Kidney epithelial cell (primary cell): ENCODE results near the gene KHDC1. TPM values are rescaled to one million over a fixed set of nuclear protein-coding genes. Genes with fewer than 3 reads are reported as not detected.
"Not testable (repeated sequence)": the region's sequence is repeated elsewhere in the genome, so short reads cannot be mapped to it uniquely, and the experiment has no call there.

Experiments used
- DNase-seq: peaks from one replicate; pipeline ENCODE4 v3.0.0-alpha.2; 2010; ENCODE audit warnings: low read depth
- H3K27me3 ChIP-seq: 2 replicates; pipeline ENCODE4 v1.6.0; 2011; ENCODE audit warnings: low read length; ENCODE audit not compliant: control insufficient read depth, insufficient read depth
- H3K36me3 ChIP-seq: 2 replicates; pipeline ENCODE4 v1.5.1; 2011; ENCODE audit warnings: low read length; ENCODE audit not compliant: control insufficient read depth, insufficient read depth
- H3K4me3 ChIP-seq: 2 replicates; pipeline ENCODE4 v1.5.1; 2011; ENCODE audit warnings: low read depth, mild to moderate bottlenecking, control low read depth, low read length
- CTCF ChIP-seq: IDR thresholded peaks from 2 replicates; pipeline ENCODE4 v1.5.1; 2011; ENCODE audit warnings: mild to moderate bottlenecking, moderate library complexity, low read length, control low read depth, inconsistent platforms; ENCODE audit not compliant: insufficient read depth, poor library complexity, severe bottlenecking
- total RNA-seq: library from RNA; depleted of rRNA; stranded (reverse); fragments of >200 nt; gene quantifications from 2 replicates; pipeline ENCODE4 v1.2.3, GENCODE V29; 2015

Gene KHDC1
- total RNA-seq, 1 donor from 2014 or later = 3.3 TPM

- no peaks in the 10 kb centered on the region for H3K27me3 ChIP-seq
- TF ChIP-seq CTCF = no peak
- no peak for DNase-seq
- no peaks in the 10 kb centered on the region for H3K36me3 ChIP-seq
- H3K4me3 ChIP-seq = no peak overlapping the region
Measured at GRCh38 chr6:73240730-73241129, 22.3 kb downstream of the KHDC1 start.

DNA sequence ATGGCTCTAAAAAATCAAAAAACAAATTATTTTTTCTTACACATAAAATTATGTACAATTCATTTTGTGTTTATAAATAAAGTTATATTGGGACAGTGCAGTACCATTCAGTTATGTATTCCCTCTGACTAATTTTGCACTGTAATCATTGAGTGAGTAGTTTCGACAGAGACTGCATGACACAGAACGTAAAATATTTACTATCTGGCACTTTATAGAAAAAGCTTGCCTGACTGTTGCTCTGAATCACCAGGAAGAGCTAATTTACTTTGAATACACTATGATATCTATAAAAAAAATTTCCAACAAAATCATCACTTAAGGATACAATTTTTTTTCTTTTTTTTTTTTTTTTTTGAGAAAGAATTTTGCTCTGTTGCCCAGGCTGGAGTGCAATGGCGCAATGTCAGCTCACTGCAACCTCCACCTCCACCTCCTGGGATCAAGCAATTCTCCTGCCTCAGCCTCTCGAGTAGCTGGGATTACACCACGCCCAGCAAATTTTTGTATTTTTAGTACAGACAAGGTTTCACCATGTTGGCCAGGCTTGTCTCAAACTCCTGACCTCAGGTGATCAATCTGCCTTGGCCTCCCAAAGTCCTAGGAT is 26.7 kb downstream of the KHDC1 start:
- no peaks in the 10 kb centered on the region for H3K36me3 ChIP-seq
- no peak for TF ChIP-seq CTCF
- DNase-seq = no peak
- H3K27me3 ChIP-seq = no peaks in the 10 kb centered on the region
- H3K4me3 ChIP-seq = no peak overlapping the region

- DNase-seq = no peak
- Histone ChIP-seq H3K27me3 (no peaks in the 10 kb centered on the region), H3K36me3 (no peaks in the 10 kb centered on the region), H3K4me3 (no peak overlapping the region)
- TF ChIP-seq CTCF = no peak
Measured at GRCh38 chr6:73234733-73235132, 28.3 kb downstream of the KHDC1 start.

- not testable (repeated sequence) for H3K27me3 ChIP-seq, H3K4me3 ChIP-seq, DNase-seq, H3K36me3 ChIP-seq
Measured at GRCh38 chr6:73233971-73234370, 29.0 kb downstream of the KHDC1 start.

DNA sequence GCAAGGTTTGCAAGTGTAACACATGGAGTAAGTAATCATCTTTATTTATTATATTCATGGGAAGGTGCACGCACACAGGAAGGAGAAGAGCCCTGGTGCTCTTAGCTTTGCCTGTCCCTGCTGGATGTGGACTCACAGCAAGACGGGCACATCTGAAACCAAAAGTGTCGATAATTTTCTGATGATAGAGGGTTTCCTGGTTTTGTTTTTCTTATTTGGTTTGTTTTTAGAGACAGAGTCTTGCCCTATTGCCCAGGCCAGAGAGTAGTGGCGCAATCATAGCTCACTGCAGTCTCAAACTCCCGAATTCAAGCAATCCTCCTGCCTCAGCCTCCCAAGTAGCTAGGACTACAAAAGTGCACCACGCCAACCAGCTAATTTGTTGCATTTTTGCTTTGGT is 29.9 kb downstream of the KHDC1 start:
- no peaks in the 10 kb centered on the region for H3K36me3 ChIP-seq
- DNase-seq = no peak
- H3K27me3 ChIP-seq = no peaks in the 10 kb centered on the region
- no peak for TF ChIP-seq CTCF
- H3K4me3 ChIP-seq = no peak overlapping the region

DNA sequence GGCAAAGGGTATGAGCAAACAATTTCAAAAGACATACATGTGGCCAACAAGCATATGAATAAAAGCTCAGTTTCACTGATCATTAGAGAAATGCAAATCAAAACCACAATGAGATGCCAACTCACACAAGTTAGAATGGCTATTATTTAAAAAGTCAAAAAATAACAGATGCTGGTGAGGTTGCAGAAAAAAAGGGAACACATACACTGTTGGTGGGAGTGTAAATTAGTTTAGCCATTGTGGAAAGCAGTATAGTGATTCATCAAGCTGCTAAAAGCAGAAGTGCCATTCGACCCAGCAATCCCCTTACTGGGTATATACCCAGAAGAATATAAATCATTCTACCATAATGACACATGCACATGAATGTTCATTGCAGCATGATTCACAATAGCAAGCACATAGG is 31.0 kb downstream of the KHDC1 start:
- DNase-seq = no peak
- no peaks in the 10 kb centered on the region for H3K36me3 ChIP-seq
- H3K4me3 ChIP-seq = no peak overlapping the region
- TF ChIP-seq CTCF = no peak
- H3K27me3 ChIP-seq = no peaks in the 10 kb centered on the region
